ENCODE measurements around the gene SORCS2.

SORCS2 gene

DNA sequence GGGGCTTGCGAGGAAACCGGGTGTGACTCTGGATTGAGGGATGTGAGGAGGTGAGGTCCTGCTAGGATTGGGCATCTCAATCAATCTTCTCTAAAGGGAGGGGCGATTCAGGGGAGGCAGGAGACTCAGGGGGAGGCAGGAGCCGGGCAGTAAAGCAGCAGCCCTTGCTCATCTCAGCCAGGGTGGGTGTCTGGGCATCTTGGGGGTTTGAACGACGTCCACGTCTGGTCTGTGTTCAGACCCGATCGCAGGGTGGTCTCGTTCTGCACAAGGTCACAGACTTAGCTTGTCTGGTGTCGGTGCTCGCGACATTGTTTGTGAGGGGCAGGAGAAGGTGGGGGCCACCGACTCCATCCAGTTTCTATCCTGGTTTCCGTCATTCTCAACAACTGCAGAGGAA, 473.7 kb downstream of the SORCS2 start (continued):
- TF ChIP-seq ZNF266 (tag by site-specific recombination; IDR thresholded peaks at IDR 0.05; ENCODE audit: low read depth) (no peak), ZNF112 (tag by site-specific recombination; IDR thresholded peaks at IDR 0.05) (no peak), ZNF560 (tag by site-specific recombination; IDR thresholded peaks at IDR 0.05; ENCODE audit: borderline replicate concordance) (no peak), ZNF747 (tag by site-specific recombination; IDR thresholded peaks at IDR 0.05) (no peak), HOXD13 (CRISPR knock-in tag; IDR thresholded peaks at IDR 0.05; ENCODE audit: borderline replicate concordance) (no peak), WT1 (tag by site-specific recombination; IDR thresholded peaks at IDR 0.05) (no peak), ZNF473 (tag by site-specific recombination; IDR thresholded peaks at IDR 0.05) (no peak), ZNF623 (tag by site-specific recombination; IDR thresholded peaks at IDR 0.05) (no peak)
- TF ChIP-seq, protein P1, sequence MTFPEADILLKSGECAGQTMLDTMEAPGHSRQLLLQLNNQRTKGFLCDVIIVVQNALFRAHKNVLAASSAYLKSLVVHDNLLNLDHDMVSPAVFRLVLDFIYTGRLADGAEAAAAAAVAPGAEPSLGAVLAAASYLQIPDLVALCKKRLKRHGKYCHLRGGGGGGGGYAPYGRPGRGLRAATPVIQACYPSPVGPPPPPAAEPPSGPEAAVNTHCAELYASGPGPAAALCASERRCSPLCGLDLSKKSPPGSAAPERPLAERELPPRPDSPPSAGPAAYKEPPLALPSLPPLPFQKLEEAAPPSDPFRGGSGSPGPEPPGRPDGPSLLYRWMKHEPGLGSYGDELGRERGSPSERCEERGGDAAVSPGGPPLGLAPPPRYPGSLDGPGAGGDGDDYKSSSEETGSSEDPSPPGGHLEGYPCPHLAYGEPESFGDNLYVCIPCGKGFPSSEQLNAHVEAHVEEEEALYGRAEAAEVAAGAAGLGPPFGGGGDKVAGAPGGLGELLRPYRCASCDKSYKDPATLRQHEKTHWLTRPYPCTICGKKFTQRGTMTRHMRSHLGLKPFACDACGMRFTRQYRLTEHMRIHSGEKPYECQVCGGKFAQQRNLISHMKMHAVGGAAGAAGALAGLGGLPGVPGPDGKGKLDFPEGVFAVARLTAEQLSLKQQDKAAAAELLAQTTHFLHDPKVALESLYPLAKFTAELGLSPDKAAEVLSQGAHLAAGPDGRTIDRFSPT (tag by site-specific recombination; IDR thresholded peaks at IDR 0.05) = no peak

DNA sequence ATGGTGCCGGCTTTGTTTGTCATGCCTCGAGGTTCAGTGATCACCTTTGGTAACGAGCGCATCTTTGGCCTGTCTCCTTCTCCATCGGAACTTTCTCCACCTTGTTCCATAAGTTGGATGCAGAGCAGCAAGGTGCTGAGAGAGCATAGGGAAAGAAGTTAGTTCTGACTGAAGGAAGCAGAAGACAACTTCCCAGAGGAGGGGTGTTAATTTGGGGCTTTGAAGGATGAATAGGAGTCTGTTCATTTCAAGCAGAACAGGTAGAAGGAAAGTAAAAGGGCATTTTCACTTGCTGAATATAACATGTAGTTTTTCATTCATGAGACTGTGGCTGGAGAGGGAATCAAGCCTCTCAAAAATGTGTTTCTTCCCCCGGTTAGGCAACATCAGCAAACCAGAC, 474.4 kb downstream of the SORCS2 start:
- H3K27ac ChIP-seq (ENCODE audit: extremely low read depth, low read depth, low read length) = no peak overlapping the region
- no peaks in the 10 kb centered on the region for H3K36me3 ChIP-seq (ENCODE audit: control insufficient read depth in 2 of 2, insufficient read depth in 1 of 2, low read length in 2 of 2)
- ChIA-PET CTCF (interaction anchor here (0.6 kb wide), 1 partner anchor 332 kb away, joined by 3 read pairs; no protein-coding TSS in a partner anchor), POLR2A (no interaction called here)
- H3K4me1 ChIP-seq (ENCODE audit: control insufficient read depth, insufficient read depth, low read length) = no peaks in the 10 kb centered on the region
- no peak for TF ChIP-seq MYNN (tag by site-specific recombination; IDR thresholded peaks at IDR 0.05; ENCODE audit: borderline replicate concordance)
- TF ChIP-seq ZFP3 (tag by site-specific recombination; IDR thresholded peaks at IDR 0.05; ENCODE audit: low read depth) = peak; percentile 78
- no peak overlapping the region for H3K4me3 ChIP-seq (ENCODE audit: low read depth, low read length)
- H3K9me3 ChIP-seq (ENCODE audit: control insufficient read depth, insufficient read depth, low read depth, low read length) = no peaks in the 10 kb centered on the region

DNA sequence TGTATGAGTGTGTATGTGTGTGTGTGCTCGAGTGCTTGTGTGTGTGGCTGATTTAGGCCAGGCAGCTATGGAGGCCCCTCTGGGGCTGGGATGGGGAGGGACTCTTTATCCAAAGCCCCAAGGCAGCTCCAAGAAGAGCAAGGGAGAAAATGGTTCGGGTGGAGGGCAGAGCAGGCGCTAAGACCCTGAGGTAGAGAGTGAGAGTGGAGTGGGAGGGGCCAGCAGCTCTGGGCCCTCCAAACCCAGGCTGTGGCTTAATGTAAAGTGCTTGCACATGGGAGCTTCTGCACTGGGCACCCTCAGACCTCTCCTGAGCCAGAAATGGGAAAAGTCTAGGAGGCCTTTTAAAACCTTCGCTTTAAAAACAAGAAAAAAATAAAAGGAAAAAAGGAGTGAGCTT, 475.9 kb downstream of the SORCS2 start:
- ChIA-PET POLR2A (interaction anchor here (0.6 kb wide), 1 partner anchor 1748 kb away, joined by 3 read pairs; no protein-coding TSS in a partner anchor), CTCF (interaction anchor here (0.9 kb wide), 1 partner anchor 511 kb away, joined by 4 read pairs; no protein-coding TSS in a partner anchor)
- H3K4me1 ChIP-seq (ENCODE audit: control insufficient read depth, insufficient read depth, low read length) = no peaks in the 10 kb centered on the region
- H3K27ac ChIP-seq (ENCODE audit: extremely low read depth, low read depth, low read length) = no peak overlapping the region
- H3K36me3 ChIP-seq (ENCODE audit: control insufficient read depth in 2 of 2, insufficient read depth in 1 of 2, low read length in 2 of 2) = no peaks in the 10 kb centered on the region
- H3K4me3 ChIP-seq (ENCODE audit: low read depth, low read length) = no peak overlapping the region
- H3K9me3 ChIP-seq (ENCODE audit: control insufficient read depth, insufficient read depth, low read depth, low read length) = no peaks in the 10 kb centered on the region
- TF ChIP-seq ZNF335 (tag by site-specific recombination; conservative IDR thresholded peaks at IDR 0.05) = peak; percentile 78
- no peak for TF ChIP-seq ZXDB (tag by site-specific recombination; IDR thresholded peaks at IDR 0.05)

DNA sequence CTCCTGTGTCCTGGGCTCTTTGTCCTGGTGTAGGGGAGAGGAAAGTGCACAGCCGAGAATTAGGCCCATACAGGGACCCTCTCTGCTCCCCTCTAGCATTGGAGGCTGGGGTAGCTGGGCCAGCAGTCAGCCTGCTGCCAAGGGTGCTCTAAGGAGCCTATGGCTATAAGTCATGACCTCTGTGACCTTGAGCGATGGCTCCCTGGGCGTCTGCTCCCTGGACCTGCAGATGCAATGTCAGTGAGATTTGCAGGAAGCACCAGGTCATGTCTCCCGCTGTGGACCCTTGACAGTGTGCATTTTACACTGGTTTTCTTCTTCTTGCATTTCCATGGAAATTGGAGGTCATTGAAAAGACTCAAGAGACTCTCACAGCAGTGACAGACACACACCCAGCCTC, 476.5 kb downstream of the SORCS2 start:
- Histone ChIP-seq H3K27ac (ENCODE audit: extremely low read depth, low read depth, low read length) (no peak overlapping the region), H3K9me3 (ENCODE audit: control insufficient read depth, insufficient read depth, low read depth, low read length) (no peaks in the 10 kb centered on the region), H3K4me1 (ENCODE audit: control insufficient read depth, insufficient read depth, low read length) (no peaks in the 10 kb centered on the region), H3K4me3 (ENCODE audit: low read depth, low read length) (no peak overlapping the region), H3K36me3 (ENCODE audit: control insufficient read depth in 2 of 2, insufficient read depth in 1 of 2, low read length in 2 of 2) (no peaks in the 10 kb centered on the region)
- ChIA-PET CTCF (interaction anchor here (0.9 kb wide), 1 partner anchor 512 kb away, joined by 4 read pairs; no protein-coding TSS in a partner anchor), POLR2A (interaction anchor here (0.6 kb wide), 1 partner anchor 1748 kb away, joined by 3 read pairs; no protein-coding TSS in a partner anchor)
- TF ChIP-seq ZNF394 (tag by site-specific recombination; IDR thresholded peaks at IDR 0.05; ENCODE audit: borderline replicate concordance) = no peak
- TF ChIP-seq ZNF274 (IDR thresholded peaks at IDR 0.05; ENCODE audit: low read length) = no peak
- TF ChIP-seq ZNF274 (tag by site-specific recombination; IDR thresholded peaks at IDR 0.05; ENCODE audit: borderline replicate concordance) = no peak
- TF ChIP-seq ZFP37 (tag by site-specific recombination; IDR thresholded peaks at IDR 0.05) = no peak
- no peak for TF ChIP-seq ZNF785 (tag by site-specific recombination; IDR thresholded peaks at IDR 0.05)
- TF ChIP-seq ZNF341 (tag by site-specific recombination; IDR thresholded peaks at IDR 0.05; ENCODE audit: low read depth) = no peak
- no peak for TF ChIP-seq ZNF514 (tag by site-specific recombination; IDR thresholded peaks at IDR 0.05)
- TF ChIP-seq ZBTB21 (tag by site-specific recombination; IDR thresholded peaks at IDR 0.05) = no peak
- TF ChIP-seq ZNF621 (tag by site-specific recombination; IDR thresholded peaks at IDR 0.05) = no peak
- no peak for TF ChIP-seq ZNF324 (tag by site-specific recombination; IDR thresholded peaks at IDR 0.05)
- no peak for TF ChIP-seq ZNF600 (tag by site-specific recombination; IDR thresholded peaks at IDR 0.05)
- TF ChIP-seq, protein P2, sequence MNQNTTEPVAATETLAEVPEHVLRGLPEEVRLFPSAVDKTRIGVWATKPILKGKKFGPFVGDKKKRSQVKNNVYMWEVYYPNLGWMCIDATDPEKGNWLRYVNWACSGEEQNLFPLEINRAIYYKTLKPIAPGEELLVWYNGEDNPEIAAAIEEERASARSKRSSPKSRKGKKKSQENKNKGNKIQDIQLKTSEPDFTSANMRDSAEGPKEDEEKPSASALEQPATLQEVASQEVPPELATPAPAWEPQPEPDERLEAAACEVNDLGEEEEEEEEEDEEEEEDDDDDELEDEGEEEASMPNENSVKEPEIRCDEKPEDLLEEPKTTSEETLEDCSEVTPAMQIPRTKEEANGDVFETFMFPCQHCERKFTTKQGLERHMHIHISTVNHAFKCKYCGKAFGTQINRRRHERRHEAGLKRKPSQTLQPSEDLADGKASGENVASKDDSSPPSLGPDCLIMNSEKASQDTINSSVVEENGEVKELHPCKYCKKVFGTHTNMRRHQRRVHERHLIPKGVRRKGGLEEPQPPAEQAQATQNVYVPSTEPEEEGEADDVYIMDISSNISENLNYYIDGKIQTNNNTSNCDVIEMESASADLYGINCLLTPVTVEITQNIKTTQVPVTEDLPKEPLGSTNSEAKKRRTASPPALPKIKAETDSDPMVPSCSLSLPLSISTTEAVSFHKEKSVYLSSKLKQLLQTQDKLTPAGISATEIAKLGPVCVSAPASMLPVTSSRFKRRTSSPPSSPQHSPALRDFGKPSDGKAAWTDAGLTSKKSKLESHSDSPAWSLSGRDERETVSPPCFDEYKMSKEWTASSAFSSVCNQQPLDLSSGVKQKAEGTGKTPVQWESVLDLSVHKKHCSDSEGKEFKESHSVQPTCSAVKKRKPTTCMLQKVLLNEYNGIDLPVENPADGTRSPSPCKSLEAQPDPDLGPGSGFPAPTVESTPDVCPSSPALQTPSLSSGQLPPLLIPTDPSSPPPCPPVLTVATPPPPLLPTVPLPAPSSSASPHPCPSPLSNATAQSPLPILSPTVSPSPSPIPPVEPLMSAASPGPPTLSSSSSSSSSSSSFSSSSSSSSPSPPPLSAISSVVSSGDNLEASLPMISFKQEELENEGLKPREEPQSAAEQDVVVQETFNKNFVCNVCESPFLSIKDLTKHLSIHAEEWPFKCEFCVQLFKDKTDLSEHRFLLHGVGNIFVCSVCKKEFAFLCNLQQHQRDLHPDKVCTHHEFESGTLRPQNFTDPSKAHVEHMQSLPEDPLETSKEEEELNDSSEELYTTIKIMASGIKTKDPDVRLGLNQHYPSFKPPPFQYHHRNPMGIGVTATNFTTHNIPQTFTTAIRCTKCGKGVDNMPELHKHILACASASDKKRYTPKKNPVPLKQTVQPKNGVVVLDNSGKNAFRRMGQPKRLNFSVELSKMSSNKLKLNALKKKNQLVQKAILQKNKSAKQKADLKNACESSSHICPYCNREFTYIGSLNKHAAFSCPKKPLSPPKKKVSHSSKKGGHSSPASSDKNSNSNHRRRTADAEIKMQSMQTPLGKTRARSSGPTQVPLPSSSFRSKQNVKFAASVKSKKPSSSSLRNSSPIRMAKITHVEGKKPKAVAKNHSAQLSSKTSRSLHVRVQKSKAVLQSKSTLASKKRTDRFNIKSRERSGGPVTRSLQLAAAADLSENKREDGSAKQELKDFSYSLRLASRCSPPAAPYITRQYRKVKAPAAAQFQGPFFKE (tag by site-specific recombination; IDR thresholded peaks at IDR 0.05; ENCODE audit: borderline replicate concordance) = no peak

Data from HEK293 (cell line).